Measurements from ENCODE around the gene CHMP1B.

Gene CHMP1B

GRCh38 chr18:11861583-11862288 is 10.5 kb downstream of the CHMP1B start:
- CTCF ChIA-PET: interaction anchor here (0.8 kb wide), 1 partner anchor 136 kb away, joined by 3 read pairs; no protein-coding TSS in a partner anchor

GRCh38 chr18:11862468-11863137 is 11.4 kb downstream of the CHMP1B start:
- ChIA-PET CTCF (no interaction called here), POLR2A (no interaction called here)
- no peak for DNase-seq (ENCODE audit: extremely low spot score)
- TF ChIP-seq CTCF (IDR thresholded peaks at IDR 0.05; ENCODE audit: control extremely low read depth, extremely low read depth, low read depth, missing control alignments): no peak

More at GRCh38 chr18:11861583-11862288, 10.5 kb downstream of the CHMP1B start:
- no peak for DNase-seq (ENCODE audit: extremely low spot score)
- no peak for TF ChIP-seq CTCF (IDR thresholded peaks at IDR 0.05; ENCODE audit: control extremely low read depth, extremely low read depth, low read depth, missing control alignments)
- POLR2A ChIA-PET: no interaction called here

GRCh38 chr18:11864471-11864870 is 13.3 kb downstream of the CHMP1B start:
- no peak for TF ChIP-seq CTCF (IDR thresholded peaks at IDR 0.05; ENCODE audit: control extremely low read depth, extremely low read depth, low read depth, missing control alignments)
- ChIA-PET CTCF (interaction anchor here (1.4 kb wide), 1 partner anchor 174 kb away, joined by 3 read pairs; no protein-coding TSS in a partner anchor), POLR2A (no interaction called here)
- no peak for DNase-seq (ENCODE audit: extremely low spot score)

GRCh38 chr18:11865071-11865470 is 13.9 kb downstream of the CHMP1B start:
- DNase-seq (ENCODE audit: extremely low spot score): no peak
- CTCF ChIA-PET: interaction anchor here (1.4 kb wide), 1 partner anchor 174 kb away, joined by 3 read pairs; no protein-coding TSS in a partner anchor
- no peak for TF ChIP-seq CTCF (IDR thresholded peaks at IDR 0.05; ENCODE audit: control extremely low read depth, extremely low read depth, low read depth, missing control alignments)
- POLR2A ChIA-PET: no interaction called here

- CTCF ChIA-PET: no interaction called here
- POLR2A ChIA-PET: no interaction called here
- TF ChIP-seq CTCF (IDR thresholded peaks at IDR 0.05; ENCODE audit: control extremely low read depth, extremely low read depth, low read depth, missing control alignments): no peak
- DNase-seq (ENCODE audit: extremely low spot score): no peak
These were observed 15.1 kb downstream of the CHMP1B start for GRCh38 chr18:11866329-11866728.

- DNase-seq (ENCODE audit: extremely low spot score): no peak
- ChIA-PET CTCF (no interaction called here), POLR2A (no interaction called here)
- no peak for TF ChIP-seq CTCF (IDR thresholded peaks at IDR 0.05; ENCODE audit: control extremely low read depth, extremely low read depth, low read depth, missing control alignments)
These were observed 15.6 kb downstream of the CHMP1B start for GRCh38 chr18:11866764-11867163.
